ENCODE measurements around the gene KIFC3. TPM values are rescaled to one million over a fixed set of nuclear protein-coding genes. Genes with fewer than 3 reads are reported as not detected.
A peak's percentile ranks its signal among the peaks of the same experiment; 100 is the strongest.

The KIFC3 gene
- total and polyA plus RNA-seq, 2 of the 13 experiments (the other 11 are each of a cell fraction or from before 2014, with no cell fraction given): 42.1 to 45.3 TPM

GRCh38 chr16:57801809-57802340 is 416 bp downstream of the KIFC3 start (continued):
- no peak for TF ChIP-seq ZNF20 (CRISPR knock-in tag; IDR thresholded peaks at IDR 0.05)
- no peak for TF ChIP-seq ZNF782 (CRISPR knock-in tag; IDR thresholded peaks at IDR 0.05; ENCODE audit: borderline replicate concordance)
- TF ChIP-seq ZNF510 (CRISPR knock-in tag; IDR thresholded peaks at IDR 0.05; ENCODE audit: low read depth): no peak
- TF ChIP-seq MEIS1 (CRISPR knock-in tag; IDR thresholded peaks at IDR 0.05; ENCODE audit: borderline replicate concordance): 0 out of 2 replicates have a peak, but pooled peaks have one; percentile 31
- no peak for TF ChIP-seq ZNF672 (CRISPR knock-in tag; IDR thresholded peaks at IDR 0.05)
- TF ChIP-seq ZNF768 (CRISPR knock-in tag; IDR thresholded peaks at IDR 0.05): peak; percentile 50; the same call in 1 of the 2 replicates
- TF ChIP-seq ZFP90 (CRISPR knock-in tag; IDR thresholded peaks at IDR 0.05; ENCODE audit: borderline replicate concordance): 0 out of 2 replicates have a peak, but pooled peaks have one; percentile 4
- TF ChIP-seq ZNF777 (CRISPR knock-in tag; IDR thresholded peaks at IDR 0.05): no peak
- TF ChIP-seq ZNF609 (CRISPR knock-in tag; IDR thresholded peaks at IDR 0.05; ENCODE audit: borderline replicate concordance): no peak
- TF ChIP-seq ZBTB26 (CRISPR knock-in tag; IDR thresholded peaks at IDR 0.05; ENCODE audit: borderline replicate concordance): no peak
- TF ChIP-seq ZNF331 (CRISPR knock-in tag; IDR thresholded peaks at IDR 0.05): no peak

Data from HepG2 (cell line).